K562 (cell line): ENCODE results near the gene CCDC27. TPM values are rescaled to one million over a fixed set of nuclear protein-coding genes. Genes with fewer than 3 reads are reported as not detected.

Experiments used
- NFRKB ChIP-seq: fragments of 450-650 bp; IDR thresholded peaks from 2 replicates; pipeline ENCODE4 v1.6.1; 2016; ENCODE audit warnings: low read depth
- SMAD4 ChIP-seq: fragments of 250-450 bp; sonication (Bioruptor Pico); conservative IDR thresholded peaks from 2 replicates; pipeline ENCODE4 v1.8.0; 2021; ENCODE audit warnings: inconsistent platforms, mild to moderate bottlenecking, moderate library complexity
- SRF ChIP-seq, 2 experiments: fragments of 250-450, 450-650 bp in 1 of 2; sonication (Bioruptor Pico) in 1 of 2; sonication (generic) in 1 of 2; formaldehyde crosslinking; IDR thresholded peaks; 2 replicates each; pipeline versions ENCODE4 v1.5.0 to v1.5.1; 2020 to 2022; ENCODE audit warnings: mild to moderate bottlenecking in 1 of 2, missing genetic modification reagents in 1 of 2
- XRCC3 ChIP-seq: fragments of 450-650 bp; IDR thresholded peaks from 2 replicates; pipeline ENCODE4 v1.6.1; 2017; ENCODE audit warnings: mild to moderate bottlenecking, moderate library complexity
- ZNF133 ChIP-seq: fragments of 250-450 bp; sonication (Bioruptor Pico); IDR thresholded peaks from 2 replicates; pipeline ENCODE4 v1.4.0; 2020; ENCODE audit warnings: mild to moderate bottlenecking
- ZNF146 ChIP-seq: IDR thresholded peaks from one replicate; pipeline ENCODE4 v1.6.1; 2018; ENCODE audit warnings: missing compliant biosample characterization; ENCODE audit not compliant: unreplicated experiment
- ZZZ3 ChIP-seq: fragments of 450-650 bp; IDR thresholded peaks from 2 replicates; pipeline ENCODE4 v1.6.1; 2016; ENCODE audit warnings: antibody characterized with exemption, mild to moderate bottlenecking, moderate library complexity
- polyA plus RNA-seq, 8 experiments: library from polyadenylated mRNA; depleted of rRNA in 4 of 8; stranded (reverse) in 5 of 8; unstranded in 3 of 8; fragments of >200 nt; fragmentation: Nextera tagmentation in 2 of 8; fragmentation: Illumina TruSeq in 1 of 8; extraction: Ambion mirVana in 2 of 8; extraction: Trizol in 1 of 8; gene quantifications; 2 replicates each; pipeline versions ENCODE4 v1.2.1 to v1.2.3, GENCODE V29; 2011 to 2014; ENCODE audit warnings: inconsistent platforms in 1 of 8, missing spikeins in 1 of 8
- total RNA-seq, 7 experiments: library from RNA; depleted of rRNA in 6 of 7; stranded (reverse); fragments of >200 nt in 6 of 7; fragmentation: Illumina TruSeq in 2 of 7; extraction: Trizol in 2 of 7; gene quantifications; 2 replicates each; pipeline versions ENCODE4 v1.2.1 to v1.2.3, GENCODE V29; 2011 to 2021; ENCODE audit warnings: low replicate concordance in 1 of 7
- TF ChIP-seq, protein P1 (sequence below), 2 experiments: fragments of 450-650 bp in 1 of 2; sonication (generic) in 1 of 2; formaldehyde crosslinking in 1 of 2; IDR thresholded peaks; 2 replicates each; pipeline versions ENCODE4 v1.7.1 to v1.9.0; 2016 to 2022; ENCODE audit warnings: inconsistent platforms in 1 of 2, mild to moderate bottlenecking in 1 of 2, missing genetic modification reagents in 1 of 2
- TF ChIP-seq, protein P2 (sequence below): fragments of 450-650 bp; IDR thresholded peaks from 2 replicates; pipeline ENCODE4 v1.6.1; 2016; ENCODE audit warnings: low read depth

CCDC27 gene
- total and polyA plus RNA-seq, 9 of the 15 experiments (the other 6 are each of a cell fraction or from before 2014, with no cell fraction given), result 0.01 to 0.04 TPM; not detected in 7

DNA sequence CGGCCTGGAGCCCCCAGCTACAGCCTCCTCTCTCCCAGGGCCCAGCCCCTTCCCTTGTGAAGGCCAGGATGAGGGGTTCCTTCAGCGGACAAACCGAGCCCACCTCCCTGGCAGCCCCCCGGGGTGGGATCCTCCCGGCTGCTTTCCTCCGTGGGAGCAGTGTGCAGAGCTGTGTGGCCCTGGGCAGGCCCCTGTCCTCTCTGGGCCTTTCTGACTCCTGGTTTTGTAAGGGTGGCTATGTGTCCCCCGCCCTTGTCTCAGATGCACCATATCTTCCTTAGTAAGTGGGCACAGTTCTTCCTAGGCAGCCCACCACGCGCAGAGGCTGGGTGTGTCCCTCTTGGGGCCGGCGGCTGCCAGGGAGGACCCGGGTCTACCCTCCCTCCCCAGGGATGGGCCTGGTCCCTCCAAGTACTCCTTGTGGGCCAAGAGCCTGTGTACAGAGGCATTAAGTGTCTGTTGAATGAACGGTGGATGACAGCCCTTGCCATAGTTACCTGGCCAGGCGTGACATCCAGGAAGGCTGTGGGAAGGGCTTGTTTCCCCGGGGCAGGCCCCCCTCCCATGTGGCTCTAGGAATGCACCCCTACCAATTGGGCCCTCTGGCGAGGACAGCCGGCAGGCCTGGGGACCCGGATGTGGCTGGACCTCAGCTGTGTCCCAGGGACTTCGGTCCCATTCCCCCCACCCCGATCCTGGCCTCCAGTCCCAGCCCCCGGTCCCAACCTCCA, 24.1 kb downstream of the CCDC27 start (continued):
- TF ChIP-seq, protein P1, sequence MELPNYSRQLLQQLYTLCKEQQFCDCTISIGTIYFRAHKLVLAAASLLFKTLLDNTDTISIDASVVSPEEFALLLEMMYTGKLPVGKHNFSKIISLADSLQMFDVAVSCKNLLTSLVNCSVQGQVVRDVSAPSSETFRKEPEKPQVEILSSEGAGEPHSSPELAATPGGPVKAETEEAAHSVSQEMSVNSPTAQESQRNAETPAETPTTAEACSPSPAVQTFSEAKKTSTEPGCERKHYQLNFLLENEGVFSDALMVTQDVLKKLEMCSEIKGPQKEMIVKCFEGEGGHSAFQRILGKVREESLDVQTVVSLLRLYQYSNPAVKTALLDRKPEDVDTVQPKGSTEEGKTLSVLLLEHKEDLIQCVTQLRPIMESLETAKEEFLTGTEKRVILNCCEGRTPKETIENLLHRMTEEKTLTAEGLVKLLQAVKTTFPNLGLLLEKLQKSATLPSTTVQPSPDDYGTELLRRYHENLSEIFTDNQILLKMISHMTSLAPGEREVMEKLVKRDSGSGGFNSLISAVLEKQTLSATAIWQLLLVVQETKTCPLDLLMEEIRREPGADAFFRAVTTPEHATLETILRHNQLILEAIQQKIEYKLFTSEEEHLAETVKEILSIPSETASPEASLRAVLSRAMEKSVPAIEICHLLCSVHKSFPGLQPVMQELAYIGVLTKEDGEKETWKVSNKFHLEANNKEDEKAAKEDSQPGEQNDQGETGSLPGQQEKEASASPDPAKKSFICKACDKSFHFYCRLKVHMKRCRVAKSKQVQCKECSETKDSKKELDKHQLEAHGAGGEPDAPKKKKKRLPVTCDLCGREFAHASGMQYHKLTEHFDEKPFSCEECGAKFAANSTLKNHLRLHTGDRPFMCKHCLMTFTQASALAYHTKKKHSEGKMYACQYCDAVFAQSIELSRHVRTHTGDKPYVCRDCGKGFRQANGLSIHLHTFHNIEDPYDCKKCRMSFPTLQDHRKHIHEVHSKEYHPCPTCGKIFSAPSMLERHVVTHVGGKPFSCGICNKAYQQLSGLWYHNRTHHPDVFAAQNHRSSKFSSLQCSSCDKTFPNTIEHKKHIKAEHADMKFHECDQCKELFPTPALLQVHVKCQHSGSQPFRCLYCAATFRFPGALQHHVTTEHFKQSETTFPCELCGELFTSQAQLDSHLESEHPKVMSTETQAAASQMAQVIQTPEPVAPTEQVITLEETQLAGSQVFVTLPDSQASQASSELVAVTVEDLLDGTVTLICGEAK (IDR thresholded peaks at IDR 0.05), result 0 out of 2 replicates have a peak, but pooled peaks have one; percentile 6
- TF ChIP-seq, protein P1 (CRISPR knock-in tag; IDR thresholded peaks at IDR 0.05), result 0 out of 2 replicates have a peak, but pooled peaks have one; percentile 36
- TF ChIP-seq SRF (CRISPR knock-in tag; IDR thresholded peaks at IDR 0.05) (no peak), ZNF146 (CRISPR knock-in tag) (no peak), NFRKB (no peak), SMAD4 (CRISPR knock-in tag) (no peak; the same call in 1 of the 2 replicates), ZNF133 (CRISPR knock-in tag) (no peak), ZZZ3 (no peak), XRCC3 (no peak)
- TF ChIP-seq, protein P2, sequence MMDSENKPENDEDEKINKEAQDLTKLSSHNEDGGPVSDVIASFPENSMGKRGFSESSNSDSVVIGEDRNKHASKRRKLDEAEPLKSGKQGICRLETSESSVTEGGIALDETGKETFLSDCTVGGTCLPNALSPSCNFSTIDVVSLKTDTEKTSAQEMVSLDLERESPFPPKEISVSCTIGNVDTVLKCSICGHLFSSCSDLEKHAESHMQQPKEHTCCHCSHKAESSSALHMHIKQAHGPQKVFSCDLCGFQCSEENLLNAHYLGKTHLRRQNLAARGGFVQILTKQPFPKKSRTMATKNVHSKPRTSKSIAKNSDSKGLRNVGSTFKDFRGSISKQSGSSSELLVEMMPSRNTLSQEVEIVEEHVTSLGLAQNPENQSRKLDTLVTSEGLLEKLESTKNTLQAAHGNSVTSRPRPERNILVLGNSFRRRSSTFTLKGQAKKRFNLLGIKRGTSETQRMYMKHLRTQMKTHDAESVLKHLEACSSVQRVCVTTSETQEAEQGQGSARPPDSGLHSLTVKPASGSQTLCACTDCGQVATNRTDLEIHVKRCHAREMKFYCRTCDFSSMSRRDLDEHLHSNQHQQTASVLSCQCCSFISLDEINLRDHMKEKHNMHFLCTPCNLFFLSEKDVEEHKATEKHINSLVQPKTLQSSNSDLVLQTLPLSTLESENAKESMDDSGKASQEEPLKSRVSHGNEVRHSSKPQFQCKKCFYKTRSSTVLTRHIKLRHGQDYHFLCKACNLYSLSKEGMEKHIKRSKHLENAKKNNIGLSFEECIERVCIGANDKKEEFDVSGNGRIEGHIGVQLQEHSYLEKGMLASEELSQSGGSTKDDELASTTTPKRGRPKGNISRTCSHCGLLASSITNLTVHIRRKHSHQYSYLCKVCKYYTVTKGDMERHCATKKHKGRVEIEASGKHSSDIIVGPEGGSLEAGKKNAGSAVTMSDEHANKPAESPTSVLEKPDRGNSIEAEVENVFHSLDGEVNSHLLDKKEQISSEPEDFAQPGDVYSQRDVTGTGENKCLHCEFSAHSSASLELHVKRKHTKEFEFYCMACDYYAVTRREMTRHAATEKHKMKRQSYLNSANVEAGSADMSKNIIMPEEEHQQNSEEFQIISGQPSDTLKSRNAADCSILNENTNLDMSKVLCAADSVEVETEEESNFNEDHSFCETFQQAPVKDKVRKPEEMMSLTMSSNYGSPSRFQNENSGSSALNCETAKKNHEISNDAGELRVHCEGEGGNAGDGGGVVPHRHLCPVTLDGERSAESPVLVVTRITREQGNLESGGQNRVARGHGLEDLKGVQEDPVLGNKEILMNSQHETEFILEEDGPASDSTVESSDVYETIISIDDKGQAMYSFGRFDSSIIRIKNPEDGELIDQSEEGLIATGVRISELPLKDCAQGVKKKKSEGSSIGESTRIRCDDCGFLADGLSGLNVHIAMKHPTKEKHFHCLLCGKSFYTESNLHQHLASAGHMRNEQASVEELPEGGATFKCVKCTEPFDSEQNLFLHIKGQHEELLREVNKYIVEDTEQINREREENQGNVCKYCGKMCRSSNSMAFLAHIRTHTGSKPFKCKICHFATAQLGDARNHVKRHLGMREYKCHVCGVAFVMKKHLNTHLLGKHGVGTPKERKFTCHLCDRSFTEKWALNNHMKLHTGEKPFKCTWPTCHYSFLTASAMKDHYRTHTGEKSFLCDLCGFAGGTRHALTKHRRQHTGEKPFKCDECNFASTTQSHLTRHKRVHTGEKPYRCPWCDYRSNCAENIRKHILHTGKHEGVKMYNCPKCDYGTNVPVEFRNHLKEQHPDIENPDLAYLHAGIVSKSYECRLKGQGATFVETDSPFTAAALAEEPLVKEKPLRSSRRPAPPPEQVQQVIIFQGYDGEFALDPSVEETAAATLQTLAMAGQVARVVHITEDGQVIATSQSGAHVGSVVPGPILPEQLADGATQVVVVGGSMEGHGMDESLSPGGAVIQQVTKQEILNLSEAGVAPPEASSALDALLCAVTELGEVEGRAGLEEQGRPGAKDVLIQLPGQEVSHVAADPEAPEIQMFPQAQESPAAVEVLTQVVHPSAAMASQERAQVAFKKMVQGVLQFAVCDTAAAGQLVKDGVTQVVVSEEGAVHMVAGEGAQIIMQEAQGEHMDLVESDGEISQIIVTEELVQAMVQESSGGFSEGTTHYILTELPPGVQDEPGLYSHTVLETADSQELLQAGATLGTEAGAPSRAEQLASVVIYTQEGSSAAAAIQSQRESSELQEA, result no peak
